Activated CD4-positive, alpha-beta T cell treated with anti-CD3 and anti-CD28 coated beads, Interleukin-10, Interleukin-2, amounts not matched to agents 100 ng/mL and 50 ng/mL, durations not matched to agents 16 hours and 8 hours (primary cell): ENCODE data around the gene B4GAT1.
"Not testable (repeated sequence)": the region's sequence is repeated elsewhere in the genome, so short reads cannot be mapped to it uniquely, and the experiment has no call there.

Experiments used
- DNase-seq: peaks from one replicate; pipeline ENCODE4 v3.0.0-alpha.2; 2020

Gene B4GAT1

GRCh38 chr11:66335531-66336233 lies 11.7 kb downstream of the B4GAT1 start:
- DNase-seq = no peak

GRCh38 chr11:66334605-66335442 lies 12.6 kb downstream of the B4GAT1 start:
- no peak for DNase-seq

GRCh38 chr11:66333896-66334604 lies 13.4 kb downstream of the B4GAT1 start:
- no peak for DNase-seq

GRCh38 chr11:66333220-66333877 lies 14.1 kb downstream of the B4GAT1 start:
- no peak for DNase-seq

- DNase-seq = no peak
These were observed 14.8 kb downstream of the B4GAT1 start for GRCh38 chr11:66332371-66333219.

GRCh38 chr11:66331542-66332370 lies 15.7 kb downstream of the B4GAT1 start:
- DNase-seq = no peak

- DNase-seq = no peak
These were observed 16.5 kb downstream of the B4GAT1 start for GRCh38 chr11:66330931-66331330.

GRCh38 chr11:66329165-66329673 lies 18.2 kb downstream of the B4GAT1 start:
- no peak for DNase-seq

GRCh38 chr11:66328302-66329144 lies 18.9 kb downstream of the B4GAT1 start:
- peak; percentile 89 for DNase-seq

GRCh38 chr11:66328031-66328301 lies 19.5 kb downstream of the B4GAT1 start:
- DNase-seq = peak; percentile 21

- DNase-seq = no peak
These were observed 20.0 kb downstream of the B4GAT1 start for GRCh38 chr11:66327171-66328030.

GRCh38 chr11:66326261-66327111 lies 20.9 kb downstream of the B4GAT1 start:
- no peak for DNase-seq

GRCh38 chr11:66325263-66325671 lies 22.2 kb downstream of the B4GAT1 start:
- no peak for DNase-seq

GRCh38 chr11:66324664-66325063 lies 22.8 kb downstream of the B4GAT1 start:
- DNase-seq = no peak

GRCh38 chr11:66323684-66324083 lies 23.7 kb downstream of the B4GAT1 start:
- no peak for DNase-seq

GRCh38 chr11:66322732-66323427 lies 24.5 kb downstream of the B4GAT1 start:
- no peak for DNase-seq

GRCh38 chr11:66321606-66322005 lies 25.8 kb downstream of the B4GAT1 start:
- DNase-seq = no peak

- not testable (repeated sequence) for DNase-seq
These were observed 26.7 kb downstream of the B4GAT1 start for GRCh38 chr11:66320748-66321147.
